ENCODE data around the gene ZBP1. TPM values are rescaled to one million over a fixed set of nuclear protein-coding genes. Genes with fewer than 3 reads are reported as not detected.

The ZBP1 gene
- total RNA-seq, 1 donor from 2014 or later, result not detected

DNA sequence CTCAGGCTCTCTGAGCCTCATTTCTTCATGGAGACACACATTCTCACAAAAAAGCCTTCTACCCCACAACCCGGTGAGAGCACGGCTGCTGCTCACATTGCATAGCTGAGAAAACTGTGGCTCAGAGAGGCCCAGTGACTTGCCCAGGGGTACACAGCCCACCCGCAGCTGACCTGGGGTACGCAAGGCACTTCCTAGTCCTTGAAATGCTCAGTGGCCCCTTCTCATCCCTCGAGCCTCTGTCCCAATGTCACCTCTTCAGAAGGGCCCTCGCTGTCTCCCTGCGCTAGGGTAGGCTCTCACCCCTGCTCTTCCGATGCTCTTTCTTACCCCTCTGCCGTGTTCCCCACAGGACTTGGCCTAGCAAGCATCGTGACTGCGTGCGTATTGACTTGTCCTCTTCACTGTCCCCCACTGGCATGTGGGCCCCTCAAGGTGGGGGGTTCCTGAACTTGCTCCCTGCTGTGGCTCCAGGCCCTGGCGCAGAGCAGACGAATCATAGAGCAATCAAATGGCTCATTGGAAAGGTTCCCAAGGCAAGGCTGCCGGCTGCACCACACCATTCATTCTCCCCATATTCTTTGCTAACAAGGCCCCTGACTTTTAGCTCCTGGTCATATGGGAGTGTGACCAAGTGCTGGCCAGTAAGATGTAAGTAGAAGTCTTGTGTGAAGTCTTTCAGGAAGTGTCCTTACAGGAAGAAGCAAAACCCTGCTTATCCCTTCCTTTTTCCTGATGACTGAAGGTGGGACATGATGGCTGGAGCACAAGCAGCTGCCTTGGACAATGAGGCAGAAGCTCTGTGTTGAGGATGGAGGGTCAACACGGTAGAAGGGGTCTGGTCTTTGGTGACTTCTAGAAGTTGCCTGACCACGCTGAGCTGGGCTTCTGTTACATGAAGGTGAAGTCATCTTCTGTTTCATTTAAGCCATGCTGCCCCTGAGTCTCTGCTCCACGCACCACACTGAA is 36.7 kb downstream of the ZBP1 start:
- peaks cover 55% of the 10 kb centered on the region for H3K4me1 Mint-ChIP-seq
- no peak for TF ChIP-seq CTCF (IDR thresholded peaks at IDR 0.05; ENCODE audit: unreplicated experiment)
- H3K9me3 Mint-ChIP-seq, result peaks cover 4% of the 10 kb centered on the region
- H3K27ac Mint-ChIP-seq, result peak overlapping the region; percentile 64
- no peak for DNase-seq (ENCODE audit: low spot score in 2 of 2, unreplicated experiment in 2 of 2)
- no peak overlapping the region for H3K4me3 Mint-ChIP-seq
- no peaks in the 10 kb centered on the region for H3K36me3 Mint-ChIP-seq
- peaks cover 76% of the 10 kb centered on the region for H3K27me3 Mint-ChIP-seq (ENCODE audit: low read depth)

DNA sequence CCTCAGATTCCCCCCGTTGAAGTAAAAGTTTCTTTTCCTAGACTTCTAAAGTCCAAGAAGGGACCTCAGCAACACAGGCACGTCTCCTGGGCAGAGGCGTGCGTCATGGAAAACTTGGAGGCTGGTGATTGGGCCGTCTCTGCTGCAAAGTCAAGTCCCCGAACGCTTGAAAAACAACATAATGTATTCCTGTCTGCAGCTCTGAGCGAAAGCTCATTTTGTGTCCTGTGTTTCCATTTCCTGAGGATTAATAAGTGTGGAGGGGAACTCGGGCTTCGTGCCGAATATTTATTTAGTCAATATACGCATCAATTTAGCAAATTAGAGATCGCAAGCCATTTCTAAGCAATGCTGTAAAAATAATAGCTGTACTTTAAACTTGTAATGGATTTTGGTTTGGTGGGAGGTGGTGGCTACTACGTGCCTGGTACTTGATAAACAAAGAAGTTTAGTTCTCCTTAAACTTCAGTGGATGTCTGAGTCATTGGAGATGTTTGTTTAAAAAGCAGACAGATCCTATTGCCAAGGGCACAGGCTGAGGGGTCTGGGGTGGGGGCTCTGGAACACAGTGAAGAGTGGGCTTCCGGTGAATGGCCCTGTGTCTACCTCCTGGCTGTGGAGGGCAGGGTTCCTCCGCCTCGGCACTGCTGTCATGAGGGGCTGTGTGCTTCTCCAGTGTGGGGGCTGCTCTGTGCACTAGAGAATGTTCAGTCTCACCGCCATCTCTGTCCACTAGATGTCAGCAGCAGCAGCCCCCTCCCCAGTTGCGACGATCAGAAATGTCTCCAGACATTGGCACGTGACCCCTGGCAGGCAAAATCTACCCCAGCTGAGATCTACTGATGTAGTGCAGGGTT is 37.6 kb downstream of the ZBP1 start:
- Mint-ChIP-seq H3K4me1 (peaks cover 55% of the 10 kb centered on the region), H3K4me3 (peak overlapping the region; percentile 13)

DNA sequence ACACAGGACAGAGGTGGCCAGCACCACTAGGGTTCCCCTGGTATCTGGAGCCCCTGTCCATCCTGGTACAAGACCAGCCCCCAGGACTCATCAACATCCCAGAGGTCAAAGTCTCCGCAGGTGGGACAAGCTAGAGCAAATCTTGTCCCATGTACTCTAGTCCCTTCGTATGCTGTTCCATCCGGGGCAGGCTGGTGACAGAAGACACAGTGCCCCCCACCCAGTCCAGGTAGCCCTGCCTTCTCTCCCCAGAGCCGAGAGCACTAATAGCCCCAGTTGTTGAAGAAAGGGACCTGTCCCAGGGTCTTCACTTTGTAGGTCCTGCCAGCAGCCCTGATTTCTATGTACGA is 38.2 kb downstream of the ZBP1 start:
- TF ChIP-seq CTCF (IDR thresholded peaks at IDR 0.05; ENCODE audit: unreplicated experiment), result no peak
- Mint-ChIP-seq H3K27ac (peak overlapping the region; percentile 64), H3K36me3 (no peaks in the 10 kb centered on the region)

More for the DNA sequence above, 37.6 kb downstream of the ZBP1 start:
- no peak for DNase-seq (ENCODE audit: low spot score in 2 of 2, unreplicated experiment in 2 of 2)
- H3K27ac Mint-ChIP-seq, result peak overlapping the region; percentile 64
- no peak for TF ChIP-seq CTCF (IDR thresholded peaks at IDR 0.05; ENCODE audit: unreplicated experiment)
- H3K36me3 Mint-ChIP-seq, result no peaks in the 10 kb centered on the region
- peaks cover 72% of the 10 kb centered on the region for H3K27me3 Mint-ChIP-seq (ENCODE audit: low read depth)
- peaks cover 4% of the 10 kb centered on the region for H3K9me3 Mint-ChIP-seq

GRCh38 chr20:57581202-57582028 is 38.8 kb downstream of the ZBP1 start:
- Mint-ChIP-seq H3K4me1 (peaks cover 55% of the 10 kb centered on the region), H3K27ac (peak overlapping the region; percentile 64), H3K4me3 (no peak overlapping the region), H3K36me3 (no peaks in the 10 kb centered on the region), H3K27me3 (ENCODE audit: low read depth) (peaks cover 62% of the 10 kb centered on the region), H3K9me3 (no peaks in the 10 kb centered on the region)
- TF ChIP-seq CTCF (IDR thresholded peaks at IDR 0.05; ENCODE audit: unreplicated experiment), result no peak
- DNase-seq (ENCODE audit: low spot score in 2 of 2, unreplicated experiment in 2 of 2), result no peak

More for the DNA sequence above, 38.2 kb downstream of the ZBP1 start:
- no peak for DNase-seq (ENCODE audit: low spot score in 2 of 2, unreplicated experiment in 2 of 2)
- no peak overlapping the region for H3K4me3 Mint-ChIP-seq
- H3K9me3 Mint-ChIP-seq, result peaks cover 2% of the 10 kb centered on the region
- H3K27me3 Mint-ChIP-seq (ENCODE audit: low read depth), result peaks cover 68% of the 10 kb centered on the region
- peaks cover 55% of the 10 kb centered on the region for H3K4me1 Mint-ChIP-seq

Data from mesothelial cell of epicardium (in vitro differentiated cells).